ENCODE results near the gene EMID1.

DNA sequence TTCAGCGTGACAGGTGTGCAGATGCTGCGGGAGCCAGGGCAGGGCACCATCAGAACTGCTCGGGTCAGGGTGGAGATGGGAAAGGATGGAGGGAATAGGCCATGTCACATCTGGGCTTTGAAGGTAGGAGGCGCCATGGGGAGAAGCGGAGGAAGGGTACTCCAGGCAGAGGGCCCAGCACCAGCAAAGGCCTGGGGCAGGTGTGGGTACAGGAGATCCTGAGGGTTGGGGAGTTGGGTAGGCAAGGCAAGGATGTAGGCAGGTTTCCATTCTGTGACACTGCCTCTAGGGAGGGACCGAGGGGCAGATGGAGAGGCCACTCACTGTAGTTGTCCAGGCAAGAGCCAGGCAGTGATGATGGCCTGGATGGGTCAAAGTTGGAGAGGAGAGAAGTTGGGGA, 8.5 kb downstream of the EMID1 start:
- TF ChIP-seq POLR2AphosphoS5 (IDR thresholded peaks at IDR 0.05; ENCODE audit: low read depth, low read length) (no peak), TAF1 (IDR thresholded peaks at IDR 0.05; ENCODE audit: borderline replicate concordance, insufficient read depth, low read length) (no peak)
